ENCODE data around the gene COL16A1.

The COL16A1 gene

GRCh38 chr1:31683997-31684396 is 19.8 kb downstream of the COL16A1 start:
- DNase-seq = peak in 1 of 2 donors; percentile 31

GRCh38 chr1:31681415-31681814 is 22.4 kb downstream of the COL16A1 start:
- DNase-seq = no peak

- no peak for DNase-seq
Observed at GRCh38 chr1:31679676-31680230, 24.1 kb downstream of the COL16A1 start.

- DNase-seq = no peak
Observed at GRCh38 chr1:31679091-31679490, 24.7 kb downstream of the COL16A1 start.

GRCh38 chr1:31678681-31679080 is 25.1 kb downstream of the COL16A1 start:
- DNase-seq = no peak

GRCh38 chr1:31677949-31678348 is 25.9 kb downstream of the COL16A1 start:
- DNase-seq = no peak

GRCh38 chr1:31677401-31677800 is 26.4 kb downstream of the COL16A1 start:
- DNase-seq = no peak

GRCh38 chr1:31675756-31676155 is 28.1 kb downstream of the COL16A1 start:
- DNase-seq = no peak

- DNase-seq = no peak
Observed at GRCh38 chr1:31675161-31675560, 28.7 kb downstream of the COL16A1 start.

GRCh38 chr1:31674626-31675025 is 29.2 kb downstream of the COL16A1 start:
- no peak for DNase-seq

GRCh38 chr1:31673433-31673832 is 30.4 kb downstream of the COL16A1 start:
- no peak for DNase-seq

GRCh38 chr1:31672986-31673385 is 30.8 kb downstream of the COL16A1 start:
- no peak for DNase-seq

- no peak for DNase-seq
Observed at GRCh38 chr1:31671561-31672201, 32.1 kb downstream of the COL16A1 start.

- no peak for DNase-seq
Observed at GRCh38 chr1:31671147-31671546, 32.7 kb downstream of the COL16A1 start.

GRCh38 chr1:31670593-31670964 is 33.2 kb downstream of the COL16A1 start:
- DNase-seq = no peak

GRCh38 chr1:31669786-31670592 is 33.8 kb downstream of the COL16A1 start:
- DNase-seq = peak; percentile 16 to 31

GRCh38 chr1:31669433-31669785 is 34.4 kb downstream of the COL16A1 start:
- DNase-seq = no peak

- DNase-seq = no peak
Observed at GRCh38 chr1:31668303-31668883, 35.4 kb downstream of the COL16A1 start.

- DNase-seq = no peak
Observed at GRCh38 chr1:31667065-31667785, 36.6 kb downstream of the COL16A1 start.

- no peak for DNase-seq
Observed at GRCh38 chr1:31666263-31666963, 37.4 kb downstream of the COL16A1 start.

GRCh38 chr1:31665234-31665878 is 38.5 kb downstream of the COL16A1 start:
- DNase-seq = no peak

GRCh38 chr1:31664528-31664927 is 39.3 kb downstream of the COL16A1 start:
- no peak for DNase-seq

Measured in inflammatory macrophage treated with lipopolysaccharide for 1 hour (primary cell).